LoVo (cell line): ENCODE data around the gene TCF7.
"Not testable (repeated sequence)": the region's sequence is repeated elsewhere in the genome, so short reads cannot be mapped to it uniquely, and the experiment has no call there.

Experiments
- DNase-seq: peaks from one replicate; pipeline ENCODE4 v3.0.0-alpha.2; 2016; ENCODE audit warnings: low spot score

Gene TCF7

DNA sequence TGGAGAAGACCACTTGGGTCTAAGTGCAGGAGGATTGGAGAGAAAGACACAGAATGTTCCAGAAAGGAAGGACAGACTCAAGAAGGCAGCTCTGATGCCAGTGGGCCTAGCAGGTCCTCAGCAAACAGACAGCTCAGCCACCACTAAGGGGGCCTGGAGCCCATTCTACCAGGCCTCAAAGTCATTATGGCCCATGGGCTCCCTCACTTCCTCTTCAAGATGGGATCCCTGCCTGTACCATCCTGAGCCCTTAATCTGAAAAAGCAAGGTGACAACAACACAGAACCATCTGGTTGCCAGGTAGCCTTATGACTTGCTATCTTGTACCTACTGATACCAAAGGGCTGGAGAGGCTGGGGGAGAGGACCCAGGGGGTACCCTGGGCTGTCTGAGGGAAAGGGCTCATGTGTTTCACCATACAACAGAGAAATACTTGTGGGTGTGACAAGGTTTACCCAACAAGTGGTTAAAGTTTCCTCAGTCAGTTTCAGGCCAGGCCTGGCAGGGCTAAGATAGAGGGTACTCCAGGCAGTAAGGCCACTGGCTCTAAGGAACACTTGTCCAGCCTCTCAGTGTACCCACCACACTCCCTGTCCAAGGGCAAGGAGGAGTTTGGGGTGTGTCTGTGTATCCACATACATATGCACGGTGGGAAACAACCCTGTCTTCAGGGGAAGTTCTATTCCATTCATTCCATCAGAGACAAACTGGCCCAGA is 30.7 kb downstream of the TCF7 start:
- no peak for DNase-seq

DNA sequence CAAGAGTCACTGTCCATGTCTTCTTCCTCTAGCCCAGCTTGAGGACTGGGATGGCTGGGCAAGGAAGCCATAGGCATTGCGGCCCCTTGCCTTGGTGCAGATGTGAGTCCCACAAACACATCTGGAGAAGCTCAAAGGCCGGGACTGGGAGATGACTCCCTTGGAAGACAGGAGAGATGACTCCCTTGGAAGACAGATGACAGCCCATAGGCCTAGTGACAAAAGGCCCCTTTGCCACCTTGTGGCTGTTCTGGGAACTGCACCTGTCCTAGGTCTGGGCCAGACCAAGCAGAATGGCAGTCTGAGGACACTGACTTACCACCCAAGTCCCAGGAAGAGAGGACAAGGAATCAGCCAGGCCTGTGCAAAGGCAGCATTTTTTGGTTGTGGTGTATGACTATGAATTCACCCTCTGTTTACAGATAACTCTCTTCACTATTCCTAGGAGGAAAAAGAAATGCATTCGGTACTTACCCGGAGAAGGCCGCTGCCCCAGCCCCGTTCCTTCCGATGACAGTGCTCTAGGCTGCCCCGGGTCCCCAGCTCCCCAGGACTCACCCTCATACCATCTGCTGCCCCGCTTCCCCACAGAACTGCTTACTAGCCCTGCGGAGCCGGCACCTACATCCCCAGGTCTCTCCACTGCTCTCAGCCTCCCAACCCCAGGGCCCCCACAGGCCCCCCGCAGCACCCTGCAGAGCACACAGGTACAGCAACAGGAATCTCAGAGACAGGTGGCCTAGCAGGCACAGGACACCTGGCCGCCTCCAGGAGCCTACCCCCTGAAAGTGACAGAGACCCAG is 31.5 kb downstream of the TCF7 start:
- peak; percentile 68 for DNase-seq

DNA sequence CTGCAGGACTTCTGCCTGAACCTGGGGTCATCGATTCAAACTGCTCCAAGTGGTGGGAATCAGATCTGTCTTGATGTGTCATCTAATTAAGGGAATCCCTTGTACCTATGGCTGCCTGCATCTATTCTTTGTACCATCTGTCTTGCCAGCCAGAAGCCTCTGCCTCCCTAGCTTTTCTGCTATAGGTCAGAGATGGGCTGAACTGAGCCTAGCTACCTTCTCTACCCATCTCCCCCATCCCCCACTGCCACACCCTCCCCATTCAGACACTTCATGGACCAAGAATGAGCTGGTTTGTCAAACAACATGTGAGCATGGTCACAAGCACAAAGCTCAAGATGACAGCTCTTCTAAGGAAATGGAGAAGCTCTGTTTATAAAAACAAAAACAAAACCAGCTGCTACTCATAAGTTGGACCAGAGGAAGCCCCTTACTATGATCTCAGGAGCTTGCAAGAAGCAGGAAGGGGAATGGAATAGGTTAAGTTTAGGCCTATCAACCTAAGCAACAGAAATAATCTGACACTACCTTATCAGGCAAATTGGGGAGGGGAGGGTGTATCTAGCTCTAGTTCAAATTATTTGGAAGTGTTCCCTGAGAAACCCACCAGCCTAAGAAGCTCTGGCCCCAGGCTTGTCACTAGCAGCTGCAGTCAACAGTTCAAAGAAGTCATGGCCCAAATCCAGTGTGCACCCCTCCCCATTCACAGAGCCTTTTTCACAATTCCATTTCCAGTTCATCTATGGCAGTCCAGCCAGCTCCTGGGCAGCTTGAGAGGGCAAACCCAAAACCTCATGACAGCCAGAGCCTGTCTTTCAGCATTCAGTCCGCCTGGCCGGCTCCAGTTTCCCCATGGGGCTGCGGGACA is 32.4 kb downstream of the TCF7 start:
- no peak for DNase-seq

DNA sequence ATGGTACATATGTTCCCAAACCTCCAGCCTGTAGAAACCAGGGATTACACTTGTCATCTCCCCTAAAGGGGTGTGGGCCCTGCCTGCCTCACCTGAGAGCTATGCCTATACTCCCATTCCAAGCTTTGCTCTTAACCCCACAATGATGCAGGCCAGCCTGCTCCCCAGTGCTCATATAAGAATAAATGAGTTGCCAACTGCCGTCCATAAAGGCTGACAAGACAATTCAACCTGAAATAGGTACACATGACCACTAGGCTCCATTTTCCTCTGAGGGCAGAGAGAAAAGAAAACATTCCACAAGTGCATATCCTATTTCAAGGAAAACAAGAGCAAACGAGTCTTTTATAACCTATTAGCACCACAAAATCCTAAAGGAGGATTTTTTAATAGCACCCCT is 33.8 kb downstream of the TCF7 start:
- DNase-seq: no peak

DNA sequence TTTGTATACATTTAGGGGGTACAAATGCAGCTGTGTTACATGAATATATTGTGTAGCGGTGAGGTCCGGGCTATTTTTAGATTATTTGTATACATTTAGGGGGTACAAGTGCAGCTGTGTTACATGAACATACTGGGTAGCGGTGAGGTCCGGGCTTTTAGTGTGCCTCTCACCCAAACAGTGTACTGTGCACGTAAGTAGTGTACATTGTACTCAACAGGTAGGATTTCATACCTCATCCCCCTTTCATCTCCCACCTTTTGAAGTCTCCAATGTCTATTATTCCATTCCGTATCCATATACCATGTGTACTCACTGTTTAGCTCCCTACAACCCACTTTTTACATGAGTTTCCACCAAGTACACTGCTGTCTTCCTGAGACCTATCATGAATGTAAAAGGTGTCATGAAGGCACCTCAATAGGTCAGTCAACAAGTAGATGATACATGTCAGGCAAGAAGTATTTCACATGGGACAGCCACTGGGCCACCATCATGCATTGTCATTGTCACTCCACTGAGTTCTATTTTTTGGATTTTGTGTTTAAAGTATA is 34.6 kb downstream of the TCF7 start:
- no peak for DNase-seq

DNA sequence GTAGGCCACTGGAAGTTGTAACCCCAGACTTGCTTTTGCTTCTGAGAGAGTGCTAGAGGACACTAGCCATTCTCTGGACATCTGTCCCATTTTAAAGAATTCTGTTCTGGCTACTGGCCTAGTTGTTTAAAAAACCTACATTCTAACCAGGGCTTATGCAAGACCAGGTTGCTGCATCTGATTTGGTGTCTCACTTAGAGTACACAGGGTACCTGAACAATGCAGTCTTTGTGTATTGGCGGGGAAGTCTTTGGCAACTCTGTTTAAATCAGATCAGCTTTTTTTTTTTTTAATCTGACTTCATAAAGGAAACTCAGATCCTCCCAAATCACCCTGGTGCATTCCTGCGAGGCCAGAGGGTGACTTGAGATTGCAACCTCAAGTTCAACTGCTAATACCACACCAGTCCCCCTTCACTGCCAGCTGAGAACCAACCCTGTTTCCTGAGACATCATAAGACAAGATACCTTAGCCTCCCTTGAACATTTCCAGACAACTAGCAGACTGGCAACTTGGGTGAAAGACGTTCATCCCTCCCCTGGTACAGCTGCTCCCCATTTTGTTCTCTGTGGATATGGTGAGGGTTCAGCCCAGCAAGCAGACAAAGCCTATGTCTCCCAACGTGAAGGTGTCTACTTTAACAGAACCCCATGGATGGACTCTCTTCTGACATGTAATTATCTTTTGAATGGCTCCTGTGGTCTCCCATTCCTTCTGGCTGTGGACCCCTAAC is 35.3 kb downstream of the TCF7 start:
- DNase-seq: no peak

DNA sequence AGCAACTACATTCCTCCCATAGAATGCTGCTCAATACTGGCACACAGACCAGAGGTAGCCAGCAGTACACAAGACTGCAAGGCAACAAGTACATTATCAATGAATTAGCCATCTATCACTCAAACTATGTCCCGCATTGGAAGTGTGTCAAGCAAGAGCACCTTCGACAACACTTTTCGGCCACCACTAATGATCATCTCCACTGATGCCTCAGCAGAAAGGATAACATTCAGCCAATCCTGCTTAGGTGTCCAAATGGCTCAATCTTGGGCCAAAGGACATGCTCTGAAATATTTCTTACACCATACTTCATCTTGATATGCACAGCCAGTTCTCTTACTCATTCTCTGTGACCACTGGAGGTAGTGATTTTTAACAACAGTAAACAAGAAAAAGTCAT is 37.2 kb downstream of the TCF7 start:
- DNase-seq: no peak

DNA sequence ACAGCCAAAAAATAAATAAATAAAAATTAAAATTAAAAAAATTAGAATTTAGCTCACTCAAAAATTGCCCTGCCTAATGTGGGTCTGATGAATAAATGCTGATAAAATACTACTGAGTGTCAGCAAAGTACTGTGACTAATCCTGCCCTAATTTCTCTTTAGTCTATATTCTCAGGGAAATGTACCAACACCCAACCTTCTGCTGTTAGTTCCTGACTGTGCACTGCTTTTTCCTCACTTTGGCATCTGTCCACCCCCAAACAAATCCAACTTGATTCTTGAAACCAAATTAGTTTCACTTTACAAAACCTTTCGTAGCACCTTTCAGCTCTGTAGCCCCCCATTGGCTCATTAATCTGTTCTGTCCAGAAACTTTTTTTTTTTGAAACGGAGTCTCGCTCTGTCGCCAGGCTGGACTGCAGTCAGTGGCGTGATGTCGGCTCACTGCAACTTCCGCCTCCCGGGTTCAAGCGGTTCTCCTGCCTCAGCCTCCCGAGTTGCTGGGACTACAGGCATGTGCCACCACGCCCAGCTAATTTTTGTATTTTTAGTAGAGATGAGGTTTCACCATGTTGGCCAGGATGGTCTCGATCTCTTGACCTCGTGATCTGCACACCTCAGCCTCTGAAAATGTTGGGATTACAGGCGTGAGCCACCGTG is 37.8 kb downstream of the TCF7 start:
- DNase-seq: not testable (repeated sequence)

DNA sequence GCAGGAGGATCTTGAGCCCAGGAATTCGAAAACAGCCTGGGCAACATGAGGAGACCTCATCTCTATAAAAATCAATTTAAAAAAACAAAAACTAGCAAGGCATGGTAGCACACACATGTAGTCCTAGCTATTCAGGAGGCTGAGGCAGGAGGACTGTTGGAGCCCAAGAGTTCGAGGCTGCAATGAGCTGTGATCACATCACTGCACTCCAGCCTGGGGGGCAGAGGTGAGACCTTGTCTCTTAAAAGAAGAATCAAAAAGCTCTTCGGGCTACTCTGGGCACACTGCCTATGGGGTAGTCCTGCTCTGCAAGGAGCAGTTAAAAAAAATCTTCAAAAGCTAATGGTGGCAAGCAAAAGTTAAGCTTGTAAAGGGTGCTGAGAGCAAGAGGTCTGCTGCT is 38.8 kb downstream of the TCF7 start:
- no peak for DNase-seq

DNA sequence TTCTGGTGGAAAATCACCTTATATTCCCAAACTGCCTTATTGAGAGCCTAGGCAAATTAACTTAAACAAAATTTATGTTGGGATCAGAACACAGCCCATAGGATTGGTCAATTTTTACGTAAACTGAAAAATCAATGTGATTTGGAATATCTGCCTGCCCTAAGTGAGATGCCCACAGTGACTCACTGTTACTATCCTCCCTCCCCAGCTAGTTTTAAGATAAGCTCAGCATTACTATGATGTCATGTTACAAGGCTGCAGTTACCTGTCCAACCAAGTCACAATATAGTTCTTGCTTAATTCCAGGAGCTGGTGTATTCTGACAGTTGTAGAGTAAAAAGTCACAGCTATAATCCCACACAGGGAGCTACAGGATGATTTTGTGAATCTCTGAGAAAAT is 39.2 kb downstream of the TCF7 start:
- DNase-seq: no peak

DNA sequence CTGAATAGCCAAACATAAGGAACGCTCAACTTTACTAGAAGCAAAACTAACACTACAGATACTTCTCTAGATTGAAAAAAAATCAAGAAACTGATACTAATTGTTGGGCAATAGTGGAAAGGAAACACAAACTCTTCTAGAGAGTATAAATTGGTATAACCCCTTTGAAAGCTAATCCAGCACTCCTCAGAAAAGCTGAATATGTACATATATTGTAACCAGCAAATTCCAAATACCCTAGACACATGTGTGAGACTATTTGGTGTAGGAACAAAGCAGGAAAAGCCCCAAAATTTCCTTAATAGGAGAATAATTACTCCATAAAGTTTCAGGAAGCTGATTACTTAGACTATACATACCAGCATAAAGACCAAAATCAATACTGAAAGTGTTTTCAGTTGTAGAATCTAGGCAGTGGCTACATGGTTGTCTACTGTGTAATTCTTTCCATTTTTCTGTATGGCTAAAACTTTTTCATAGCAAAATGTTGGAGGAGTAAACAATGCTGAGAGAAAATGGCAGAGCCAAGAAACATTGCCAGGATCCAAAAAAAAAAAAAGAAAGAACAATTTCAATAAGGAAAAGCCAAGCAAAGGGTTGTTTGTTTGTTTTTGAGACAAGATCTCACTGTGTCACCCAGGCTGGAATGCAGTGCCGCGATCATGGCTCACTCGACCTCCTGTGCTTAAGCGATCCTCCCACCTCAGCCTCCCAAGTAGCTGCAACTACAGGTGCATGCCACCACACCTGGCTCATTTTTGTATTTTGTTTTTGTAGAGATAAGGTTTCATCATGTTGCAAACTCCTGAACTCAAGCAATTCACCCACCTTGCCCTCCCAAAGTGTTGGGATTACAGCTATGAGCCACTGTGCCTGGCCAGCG is 47.3 kb downstream of the TCF7 start:
- DNase-seq: no peak

DNA sequence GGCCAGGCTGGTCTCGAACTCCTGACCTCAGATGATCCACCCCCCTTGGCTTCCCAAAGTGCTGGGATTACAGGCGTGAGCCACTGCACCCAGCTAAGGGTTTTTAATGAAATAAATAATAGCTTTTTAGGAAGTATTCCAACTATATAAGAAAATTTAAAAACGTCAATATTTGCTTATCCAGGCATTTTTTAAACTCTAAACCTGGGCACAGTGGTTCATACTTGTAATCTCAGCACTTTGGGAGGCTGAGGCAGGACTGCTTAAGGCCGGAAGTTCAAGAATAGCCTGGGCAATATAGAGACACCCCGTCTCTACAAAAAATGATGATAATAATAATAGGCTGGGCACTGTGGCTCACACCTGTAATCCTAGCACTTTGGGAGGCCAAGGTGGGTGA is 48.1 kb downstream of the TCF7 start:
- no peak for DNase-seq

DNA sequence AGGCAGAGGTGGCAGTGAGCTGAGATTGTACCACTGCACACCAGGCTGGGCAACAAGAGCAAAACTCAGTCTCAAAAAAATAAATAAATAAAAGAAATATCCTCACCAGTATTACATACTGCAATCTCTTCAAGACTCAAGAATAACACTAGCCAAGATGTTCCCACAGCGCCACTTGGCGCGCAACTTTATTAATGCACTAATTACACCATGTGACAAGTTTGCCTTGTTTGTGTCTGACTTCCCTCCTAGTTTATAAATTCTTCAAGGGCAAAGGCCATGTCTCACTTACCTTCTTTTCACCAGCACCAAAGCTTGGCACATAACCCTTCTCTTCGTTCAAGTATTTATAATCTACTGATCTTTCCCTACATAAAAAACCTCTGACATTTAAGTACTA is 57.5 kb downstream of the TCF7 start:
- no peak for DNase-seq

DNA sequence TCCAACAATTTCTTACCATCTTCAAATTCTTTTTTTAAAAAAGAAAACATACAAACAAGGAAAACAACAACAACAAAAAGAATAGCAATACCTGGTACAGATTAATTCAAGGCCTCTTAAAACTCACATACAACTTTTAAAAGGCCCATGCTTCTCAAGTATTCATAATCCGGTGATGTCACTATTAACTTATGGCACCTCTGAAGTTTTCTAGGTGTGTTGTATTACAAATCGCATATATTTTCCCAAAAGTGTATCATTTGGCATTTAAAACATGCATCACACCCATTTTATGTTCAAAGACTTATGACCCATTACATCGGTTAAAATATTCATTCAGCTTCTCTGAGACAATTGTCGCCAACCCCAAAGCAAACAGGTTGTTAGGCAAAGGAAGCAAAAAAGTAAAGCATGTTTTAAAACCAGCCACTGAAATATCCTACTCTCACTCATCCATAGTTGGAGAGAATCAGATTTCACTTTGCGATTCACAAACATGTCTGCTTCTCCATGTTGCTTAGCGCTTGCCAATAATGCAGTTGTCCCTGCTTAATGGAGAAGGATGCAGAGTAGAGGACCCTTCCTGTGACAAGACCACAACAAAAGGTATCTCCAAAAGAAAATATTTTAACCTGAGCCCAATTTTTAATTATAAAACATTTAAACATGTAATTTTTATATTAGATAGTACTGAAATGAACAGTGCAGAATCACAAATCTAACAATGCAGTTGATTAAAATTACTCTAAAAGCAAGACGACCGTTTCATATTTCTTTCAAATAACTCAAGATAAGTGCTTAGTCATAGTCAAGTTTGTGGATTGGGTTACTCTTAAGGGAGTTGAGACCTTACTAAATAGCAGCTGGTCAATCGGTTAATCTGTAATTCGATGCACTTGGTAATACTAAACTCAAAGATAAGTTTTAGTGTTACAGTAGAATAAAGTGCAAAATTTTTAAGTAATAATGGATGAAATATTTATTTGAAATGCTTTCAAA is 60.7 kb downstream of the TCF7 start:
- no peak for DNase-seq

DNA sequence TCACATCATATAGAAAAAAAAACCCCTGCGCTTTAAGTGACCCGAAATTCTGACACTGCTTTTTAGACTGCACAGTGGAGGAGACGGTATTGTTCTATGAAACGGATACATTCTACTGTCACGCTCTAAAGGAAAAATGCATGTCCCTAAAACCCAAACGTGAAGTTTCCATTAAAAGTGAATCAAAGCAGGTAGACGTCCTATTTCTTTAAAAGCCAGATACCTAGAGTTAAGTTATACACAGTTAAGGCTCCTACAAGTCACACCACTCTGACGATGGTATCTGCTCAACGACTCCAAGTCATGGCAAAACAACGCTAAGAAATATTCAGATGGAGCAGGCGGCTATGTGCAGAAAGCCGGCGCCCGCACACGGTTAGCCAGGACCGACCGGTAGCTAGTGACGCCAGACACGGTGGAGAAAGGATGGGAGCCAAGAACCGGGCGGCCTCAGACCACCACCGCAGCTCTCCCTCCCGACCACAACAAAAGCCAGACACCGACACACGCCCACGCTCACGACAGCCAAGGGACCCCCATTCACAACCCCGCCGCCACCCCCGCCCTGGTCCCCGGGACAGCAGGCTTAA is 61.5 kb downstream of the TCF7 start:
- DNase-seq: no peak

DNA sequence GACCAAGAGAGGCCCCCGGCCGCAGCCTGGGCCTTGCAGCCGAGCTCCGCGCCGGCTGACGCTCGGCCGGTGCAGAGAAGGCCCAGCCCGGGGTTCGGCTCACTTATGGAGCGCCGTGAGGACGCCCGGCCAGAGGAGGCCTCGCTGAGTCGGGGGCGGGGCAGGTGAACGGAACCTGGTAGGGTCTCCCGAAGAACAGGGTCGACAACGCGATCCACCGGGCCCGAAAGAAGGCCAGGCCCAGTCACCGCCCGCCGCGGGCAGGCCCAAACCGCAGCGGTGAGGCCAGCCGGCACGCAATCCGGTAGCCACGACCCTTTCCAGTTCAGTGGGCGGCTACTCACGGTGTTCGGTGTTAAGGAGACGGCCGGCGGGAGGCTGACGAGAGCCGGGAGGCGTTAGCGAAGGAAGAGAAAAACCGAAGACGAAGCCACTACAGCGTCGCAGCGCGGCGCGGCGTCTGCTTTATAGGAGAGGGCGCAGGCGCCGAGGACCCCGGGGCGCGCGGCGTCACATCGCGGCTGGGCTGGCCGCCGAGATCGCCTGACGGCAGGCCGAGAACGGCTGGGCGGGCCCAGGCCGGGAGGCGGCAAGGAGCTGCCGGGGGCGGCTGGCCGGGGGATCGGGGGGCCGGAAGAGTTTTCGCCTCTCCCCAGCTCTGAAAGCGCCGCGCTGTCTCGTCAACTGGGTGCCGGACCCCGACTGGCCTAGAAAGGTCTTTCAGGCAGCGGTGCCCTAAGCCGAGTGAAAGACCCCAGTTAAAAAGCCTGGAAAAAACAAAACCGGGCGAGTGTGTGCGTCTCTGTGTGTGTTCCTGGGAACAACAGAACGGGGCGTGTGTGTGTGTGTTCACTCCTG is 62.3 kb downstream of the TCF7 start, which contains the start of gene SKP1:
TSS of gene SKP1 (minus strand) at position 440 of the 858 bp plus-strand sequence. CDS start 2,928 bp downstream, outside the sequence.
- peak; percentile 87 for DNase-seq

DNA sequence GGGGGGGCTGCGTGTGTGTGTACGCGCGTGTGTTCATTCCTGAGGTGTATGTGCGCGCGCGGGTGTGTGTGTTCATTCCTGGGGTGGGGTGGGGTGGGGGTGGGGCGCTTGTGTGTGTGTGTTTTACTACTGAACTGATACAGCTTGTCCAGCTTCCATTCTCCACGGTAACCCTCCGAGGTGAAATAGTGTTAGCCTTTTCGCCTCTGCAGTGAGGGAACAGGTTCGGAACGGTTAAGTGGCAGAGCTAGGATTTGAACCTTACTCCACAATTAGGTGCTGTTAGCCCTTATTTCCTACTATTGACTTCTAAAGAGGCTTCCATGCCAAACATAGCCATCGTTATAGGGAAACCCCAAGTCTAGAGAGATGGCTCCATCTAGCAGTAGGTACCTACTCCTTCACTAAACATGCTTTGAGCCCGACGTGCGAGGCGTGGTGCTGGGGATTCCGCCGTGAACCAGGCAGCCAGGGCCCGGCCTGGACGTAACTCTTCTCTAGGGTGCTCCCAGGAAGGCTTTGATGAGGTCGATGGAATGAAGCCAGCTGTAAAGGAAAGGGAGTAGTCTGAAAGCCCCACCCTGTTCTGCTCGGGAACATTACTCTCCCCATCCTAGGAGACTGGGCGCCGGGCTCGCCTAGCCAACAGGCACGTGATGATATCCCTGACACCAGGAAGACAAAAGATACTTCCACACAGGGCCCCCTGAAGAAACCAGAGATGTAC is 63.1 kb downstream of the TCF7 start:
- DNase-seq: peak; percentile 89
